GM23338 (cell line): ENCODE data around the gene SDC1. TPM values are rescaled to one million over a fixed set of nuclear protein-coding genes. Genes with fewer than 3 reads are reported as not detected.

Source experiments
- ATAC-seq: fragments of 200-7000 bp; cut with Tn5 transposase; 3 replicates; pipeline ENCODE4 v1.9.1; 2020
- DNase-seq: peaks from one replicate; pipeline ENCODE4 v3.0.0-alpha.2; 2015; ENCODE audit warnings: low spot score
- H2AFZ ChIP-seq: fragments of 200-600 bp; sonication (generic); 2 replicates; pipeline ENCODE4 v1.8.0; 2016; ENCODE audit warnings: antibody characterized with exemption, mild to moderate bottlenecking, moderate library complexity
- H3F3A ChIP-seq: fragments of 200-600 bp; sonication (generic); replicated peaks from 2 replicates; pipeline ENCODE4 v1.8.0; 2017; ENCODE audit warnings: antibody characterized with exemption, mixed run types, low read depth
- H3K27ac ChIP-seq: fragments of 200-600 bp; sonication (generic); 2 replicates; pipeline ENCODE4 v1.6.1; 2016; ENCODE audit warnings: low read depth
- H3K27me3 ChIP-seq: fragments of 200-600 bp; sonication (generic); 2 replicates; pipeline ENCODE4 v1.8.0; 2016; ENCODE audit warnings: mild to moderate bottlenecking, mixed run types, moderate library complexity; ENCODE audit not compliant: insufficient read depth
- H3K36me3 ChIP-seq: fragments of 200-600 bp; sonication (generic); 2 replicates; pipeline ENCODE4 v1.8.0; 2016; ENCODE audit warnings: mild to moderate bottlenecking; ENCODE audit not compliant: insufficient read depth
- H3K4me1 ChIP-seq: fragments of 200-600 bp; sonication (generic); 2 replicates; pipeline ENCODE4 v1.8.0; 2016; ENCODE audit warnings: mild to moderate bottlenecking, moderate library complexity; ENCODE audit not compliant: insufficient read depth
- H3K4me2 ChIP-seq: fragments of 200-600 bp; sonication (generic); 2 replicates; pipeline ENCODE4 v1.7.1; 2017; ENCODE audit warnings: mixed run types
- H3K4me3 ChIP-seq: fragments of 200-600 bp; sonication (generic); 2 replicates; pipeline ENCODE4 v1.6.1; 2016; ENCODE audit warnings: mixed run types
- H3K79me2 ChIP-seq: fragments of 200-600 bp; sonication (generic); replicated peaks from 2 replicates; pipeline ENCODE4 v1.8.0; 2017; ENCODE audit warnings: mild to moderate bottlenecking; ENCODE audit not compliant: insufficient read depth
- H3K9me2 ChIP-seq: fragments of 200-600 bp; sonication (generic); 2 replicates; pipeline ENCODE4 v1.8.0; 2017; ENCODE audit not compliant: insufficient read depth
- H4K20me1 ChIP-seq: fragments of 200-600 bp; sonication (generic); replicated peaks from 2 replicates; pipeline ENCODE4 v1.8.0; 2017; ENCODE audit warnings: mild to moderate bottlenecking; ENCODE audit not compliant: insufficient read depth
- H3K27ac Mint-ChIP-seq: 2 replicates; pipeline ENCODE4 v1.8.0; 2020; ENCODE audit warnings: inconsistent platforms, mild to moderate bottlenecking, moderate library complexity, mixed read lengths
- H3K27me3 Mint-ChIP-seq: 3 replicates; pipeline ENCODE4 v1.8.0; 2022; ENCODE audit warnings: low read depth, mild to moderate bottlenecking, moderate library complexity, mixed read lengths, inconsistent platforms; ENCODE audit not compliant: insufficient read depth, poor library complexity
- H3K36me3 Mint-ChIP-seq: 3 replicates; pipeline ENCODE4 v1.8.0; 2021; ENCODE audit warnings: low read depth, mild to moderate bottlenecking, inconsistent platforms, moderate library complexity, mixed read lengths
- H3K4me1 Mint-ChIP-seq: 3 replicates; pipeline ENCODE4 v1.8.0; 2020; ENCODE audit warnings: mild to moderate bottlenecking, inconsistent platforms, mixed read lengths
- H3K4me3 Mint-ChIP-seq: 3 replicates; pipeline ENCODE4 v1.8.0; 2021; ENCODE audit warnings: moderate library complexity, mild to moderate bottlenecking, inconsistent platforms, mixed read lengths
- H3K9me3 Mint-ChIP-seq: 3 replicates; pipeline ENCODE4 v1.8.0; 2020; ENCODE audit warnings: moderate library complexity, mild to moderate bottlenecking, inconsistent platforms, mixed read lengths
- CREB1 ChIP-seq: fragments of 250-450 bp; sonication (Bioruptor Pico); IDR thresholded peaks from 2 replicates; pipeline ENCODE4 v1.5.0; 2020; ENCODE audit warnings: low read depth, mild to moderate bottlenecking, moderate library complexity
- EZH2 ChIP-seq: fragments of 200-600 bp; sonication (generic); IDR thresholded peaks from one replicate; pipeline ENCODE4 v1.8.0; 2017; ENCODE audit warnings: antibody characterized with exemption, mild to moderate bottlenecking, low read depth; ENCODE audit not compliant: unreplicated experiment
- EZH2phosphoT487 ChIP-seq: fragments of 200-600 bp; sonication (generic); IDR thresholded peaks from one replicate; pipeline ENCODE4 v1.8.1; 2018; ENCODE audit warnings: antibody characterized with exemption; ENCODE audit not compliant: unreplicated experiment
- JUNB ChIP-seq: IDR thresholded peaks from one replicate; pipeline ENCODE4 v1.6.1; 2016; ENCODE audit warnings: antibody characterized with exemption; ENCODE audit not compliant: unreplicated experiment
- NANOG ChIP-seq: IDR thresholded peaks from 2 replicates; pipeline ENCODE4 v1.6.1; 2016; ENCODE audit warnings: antibody characterized with exemption, borderline replicate concordance
- POLR2AphosphoS5 ChIP-seq: IDR thresholded peaks from 2 replicates; pipeline ENCODE4 v1.6.1; 2016; ENCODE audit warnings: antibody characterized with exemption, low read depth
- STAT1 ChIP-seq: IDR thresholded peaks from one replicate; pipeline ENCODE4 v1.6.1; 2016; ENCODE audit warnings: antibody characterized with exemption; ENCODE audit not compliant: unreplicated experiment
- ZNF114 ChIP-seq: fragments of 250-450 bp; sonication (Bioruptor Pico); IDR thresholded peaks from 2 replicates; pipeline ENCODE4 v1.5.0; 2020; ENCODE audit warnings: mild to moderate bottlenecking, moderate library complexity
- ZNF331 ChIP-seq: fragments of 250-450 bp; sonication (Bioruptor Pico); IDR thresholded peaks from 2 replicates; pipeline ENCODE4 v1.5.0; 2020; ENCODE audit warnings: low read depth, mild to moderate bottlenecking, moderate library complexity
- polyA plus RNA-seq: library from polyadenylated mRNA; unstranded; fragments of >200 nt; fragmentation: Nextera tagmentation; extraction: Ambion mirVana; gene quantifications from 2 replicates; pipeline ENCODE4 v1.2.1, GENCODE V29; 2016
- total RNA-seq: library from RNA; depleted of rRNA; stranded (reverse); fragments of >200 nt; shearing (Covaris generic); gene quantifications from 2 replicates; pipeline ENCODE4 v1.2.3, GENCODE V29; 2014
- TF ChIP-seq, protein P1 (sequence below): IDR thresholded peaks from 2 replicates; pipeline ENCODE4 v1.6.1; 2016; ENCODE audit warnings: antibody characterized with exemption
- TF ChIP-seq, protein P2 (sequence below): fragments of 250-450 bp; sonication (Bioruptor Pico); IDR thresholded peaks from 2 replicates; pipeline ENCODE4 v1.5.0; 2020; ENCODE audit warnings: mild to moderate bottlenecking, moderate library complexity
- TF ChIP-seq, protein P3 (sequence below), 2 experiments: fragments of 200-600 bp in 1 of 2; sonication (generic) in 1 of 2; conservative IDR thresholded peaks; 2 replicates each; pipeline versions ENCODE4 v1.5.1 to v1.6.1; 2016 to 2017; ENCODE audit warnings: antibody characterized with exemption in 2 of 2, low read depth in 2 of 2, mild to moderate bottlenecking in 2 of 2, moderate library complexity in 1 of 2
- TF ChIP-seq, protein P4 (sequence below): IDR thresholded peaks from one replicate; pipeline ENCODE4 v1.6.1; 2018; ENCODE audit warnings: antibody characterized with exemption; ENCODE audit not compliant: unreplicated experiment

The SDC1 gene
- total and polyA plus RNA-seq, 2 experiments from 2014 or later = 16.6 to 43.0 TPM

DNA sequence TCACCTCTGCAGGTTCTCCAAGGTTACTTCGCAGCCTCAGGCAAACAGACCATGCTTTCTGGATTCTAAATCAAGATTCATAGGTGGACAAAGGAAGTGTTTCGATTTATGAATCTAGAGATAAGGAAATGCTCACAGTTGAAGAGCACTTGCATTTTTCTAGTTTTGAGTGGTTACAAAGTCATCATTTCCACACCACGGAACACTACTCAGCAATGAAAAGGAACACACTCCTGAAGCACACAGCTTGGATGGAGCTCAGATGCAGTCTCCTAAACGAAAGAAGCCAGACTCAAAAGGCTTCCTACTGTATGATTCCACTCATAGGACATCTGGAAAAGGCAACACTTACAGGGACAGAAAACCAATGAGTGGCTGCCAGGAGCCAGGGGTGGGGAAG is 31.7 kb downstream of the SDC1 start:
- DNase-seq = no peak
- no peaks in the 10 kb centered on the region for H3K36me3 Mint-ChIP-seq
- Histone ChIP-seq H3K4me1 (peaks cover 14% of the 10 kb centered on the region; the same call in 1 of the 2 replicates), H3K79me2 (no peaks in the 10 kb centered on the region), H3K9me2 (no peaks in the 10 kb centered on the region), H4K20me1 (no peaks in the 10 kb centered on the region), H3F3A (0 out of 2 replicates have a peak, but pooled peaks cover 6% of the 10 kb centered on the region), H3K4me3 (no peak overlapping the region), H3K36me3 (no peaks in the 10 kb centered on the region), H3K27ac (no peak overlapping the region), H3K4me2 (no peak overlapping the region), H3K27me3 (no peaks in the 10 kb centered on the region), H2AFZ (no peak overlapping the region)
- no peak for TF ChIP-seq ZNF331 (CRISPR knock-in tag)
- TF ChIP-seq STAT1 = no peak
- TF ChIP-seq ZNF114 (CRISPR knock-in tag) = no peak
- TF ChIP-seq EZH2phosphoT487 = no peak
- no peak for TF ChIP-seq NANOG
- TF ChIP-seq, protein P1, sequence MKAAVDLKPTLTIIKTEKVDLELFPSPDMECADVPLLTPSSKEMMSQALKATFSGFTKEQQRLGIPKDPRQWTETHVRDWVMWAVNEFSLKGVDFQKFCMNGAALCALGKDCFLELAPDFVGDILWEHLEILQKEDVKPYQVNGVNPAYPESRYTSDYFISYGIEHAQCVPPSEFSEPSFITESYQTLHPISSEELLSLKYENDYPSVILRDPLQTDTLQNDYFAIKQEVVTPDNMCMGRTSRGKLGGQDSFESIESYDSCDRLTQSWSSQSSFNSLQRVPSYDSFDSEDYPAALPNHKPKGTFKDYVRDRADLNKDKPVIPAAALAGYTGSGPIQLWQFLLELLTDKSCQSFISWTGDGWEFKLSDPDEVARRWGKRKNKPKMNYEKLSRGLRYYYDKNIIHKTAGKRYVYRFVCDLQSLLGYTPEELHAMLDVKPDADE = no peak
- no peak for TF ChIP-seq JUNB
- TF ChIP-seq CREB1 (CRISPR knock-in tag) = no peak
- TF ChIP-seq, protein P2, sequence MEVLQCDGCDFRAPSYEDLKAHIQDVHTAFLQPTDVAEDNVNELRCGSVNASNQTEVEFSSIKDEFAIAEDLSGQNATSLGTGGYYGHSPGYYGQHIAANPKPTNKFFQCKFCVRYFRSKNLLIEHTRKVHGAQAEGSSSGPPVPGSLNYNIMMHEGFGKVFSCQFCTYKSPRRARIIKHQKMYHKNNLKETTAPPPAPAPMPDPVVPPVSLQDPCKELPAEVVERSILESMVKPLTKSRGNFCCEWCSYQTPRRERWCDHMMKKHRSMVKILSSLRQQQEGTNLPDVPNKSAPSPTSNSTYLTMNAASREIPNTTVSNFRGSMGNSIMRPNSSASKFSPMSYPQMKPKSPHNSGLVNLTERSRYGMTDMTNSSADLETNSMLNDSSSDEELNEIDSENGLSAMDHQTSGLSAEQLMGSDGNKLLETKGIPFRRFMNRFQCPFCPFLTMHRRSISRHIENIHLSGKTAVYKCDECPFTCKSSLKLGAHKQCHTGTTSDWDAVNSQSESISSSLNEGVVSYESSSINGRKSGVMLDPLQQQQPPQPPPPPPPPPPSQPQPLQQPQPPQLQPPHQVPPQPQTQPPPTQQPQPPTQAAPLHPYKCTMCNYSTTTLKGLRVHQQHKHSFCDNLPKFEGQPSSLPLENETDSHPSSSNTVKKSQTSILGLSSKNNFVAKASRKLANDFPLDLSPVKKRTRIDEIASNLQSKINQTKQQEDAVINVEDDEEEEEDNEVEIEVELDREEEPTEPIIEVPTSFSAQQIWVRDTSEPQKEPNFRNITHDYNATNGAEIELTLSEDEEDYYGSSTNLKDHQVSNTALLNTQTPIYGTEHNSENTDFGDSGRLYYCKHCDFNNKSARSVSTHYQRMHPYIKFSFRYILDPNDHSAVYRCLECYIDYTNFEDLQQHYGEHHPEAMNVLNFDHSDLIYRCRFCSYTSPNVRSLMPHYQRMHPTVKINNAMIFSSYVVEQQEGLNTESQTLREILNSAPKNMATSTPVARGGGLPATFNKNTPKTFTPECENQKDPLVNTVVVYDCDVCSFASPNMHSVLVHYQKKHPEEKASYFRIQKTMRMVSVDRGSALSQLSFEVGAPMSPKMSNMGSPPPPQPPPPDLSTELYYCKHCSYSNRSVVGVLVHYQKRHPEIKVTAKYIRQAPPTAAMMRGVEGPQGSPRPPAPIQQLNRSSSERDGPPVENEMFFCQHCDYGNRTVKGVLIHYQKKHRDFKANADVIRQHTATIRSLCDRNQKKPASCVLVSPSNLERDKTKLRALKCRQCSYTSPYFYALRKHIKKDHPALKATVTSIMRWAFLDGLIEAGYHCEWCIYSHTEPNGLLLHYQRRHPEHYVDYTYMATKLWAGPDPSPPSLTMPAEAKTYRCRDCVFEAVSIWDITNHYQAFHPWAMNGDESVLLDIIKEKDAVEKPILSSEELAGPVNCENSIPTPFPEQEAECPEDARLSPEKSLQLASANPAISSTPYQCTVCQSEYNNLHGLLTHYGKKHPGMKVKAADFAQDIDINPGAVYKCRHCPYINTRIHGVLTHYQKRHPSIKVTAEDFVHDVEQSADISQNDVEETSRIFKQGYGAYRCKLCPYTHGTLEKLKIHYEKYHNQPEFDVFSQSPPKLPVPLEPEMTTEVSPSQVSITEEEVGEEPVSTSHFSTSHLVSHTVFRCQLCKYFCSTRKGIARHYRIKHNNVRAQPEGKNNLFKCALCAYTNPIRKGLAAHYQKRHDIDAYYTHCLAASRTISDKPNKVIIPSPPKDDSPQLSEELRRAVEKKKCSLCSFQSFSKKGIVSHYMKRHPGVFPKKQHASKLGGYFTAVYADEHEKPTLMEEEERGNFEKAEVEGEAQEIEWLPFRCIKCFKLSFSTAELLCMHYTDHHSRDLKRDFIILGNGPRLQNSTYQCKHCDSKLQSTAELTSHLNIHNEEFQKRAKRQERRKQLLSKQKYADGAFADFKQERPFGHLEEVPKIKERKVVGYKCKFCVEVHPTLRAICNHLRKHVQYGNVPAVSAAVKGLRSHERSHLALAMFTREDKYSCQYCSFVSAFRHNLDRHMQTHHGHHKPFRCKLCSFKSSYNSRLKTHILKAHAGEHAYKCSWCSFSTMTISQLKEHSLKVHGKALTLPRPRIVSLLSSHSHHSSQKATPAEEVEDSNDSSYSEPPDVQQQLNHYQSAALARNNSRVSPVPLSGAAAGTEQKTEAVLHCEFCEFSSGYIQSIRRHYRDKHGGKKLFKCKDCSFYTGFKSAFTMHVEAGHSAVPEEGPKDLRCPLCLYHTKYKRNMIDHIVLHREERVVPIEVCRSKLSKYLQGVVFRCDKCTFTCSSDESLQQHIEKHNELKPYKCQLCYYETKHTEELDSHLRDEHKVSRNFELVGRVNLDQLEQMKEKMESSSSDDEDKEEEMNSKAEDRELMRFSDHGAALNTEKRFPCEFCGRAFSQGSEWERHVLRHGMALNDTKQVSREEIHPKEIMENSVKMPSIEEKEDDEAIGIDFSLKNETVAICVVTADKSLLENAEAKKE (CRISPR knock-in tag) = no peak
- TF ChIP-seq, protein P3, sequence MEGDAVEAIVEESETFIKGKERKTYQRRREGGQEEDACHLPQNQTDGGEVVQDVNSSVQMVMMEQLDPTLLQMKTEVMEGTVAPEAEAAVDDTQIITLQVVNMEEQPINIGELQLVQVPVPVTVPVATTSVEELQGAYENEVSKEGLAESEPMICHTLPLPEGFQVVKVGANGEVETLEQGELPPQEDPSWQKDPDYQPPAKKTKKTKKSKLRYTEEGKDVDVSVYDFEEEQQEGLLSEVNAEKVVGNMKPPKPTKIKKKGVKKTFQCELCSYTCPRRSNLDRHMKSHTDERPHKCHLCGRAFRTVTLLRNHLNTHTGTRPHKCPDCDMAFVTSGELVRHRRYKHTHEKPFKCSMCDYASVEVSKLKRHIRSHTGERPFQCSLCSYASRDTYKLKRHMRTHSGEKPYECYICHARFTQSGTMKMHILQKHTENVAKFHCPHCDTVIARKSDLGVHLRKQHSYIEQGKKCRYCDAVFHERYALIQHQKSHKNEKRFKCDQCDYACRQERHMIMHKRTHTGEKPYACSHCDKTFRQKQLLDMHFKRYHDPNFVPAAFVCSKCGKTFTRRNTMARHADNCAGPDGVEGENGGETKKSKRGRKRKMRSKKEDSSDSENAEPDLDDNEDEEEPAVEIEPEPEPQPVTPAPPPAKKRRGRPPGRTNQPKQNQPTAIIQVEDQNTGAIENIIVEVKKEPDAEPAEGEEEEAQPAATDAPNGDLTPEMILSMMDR (conservative IDR thresholded peaks at IDR 0.05; ENCODE audit: low read depth in 2 of 2) = no peak
- TF ChIP-seq, protein P4, sequence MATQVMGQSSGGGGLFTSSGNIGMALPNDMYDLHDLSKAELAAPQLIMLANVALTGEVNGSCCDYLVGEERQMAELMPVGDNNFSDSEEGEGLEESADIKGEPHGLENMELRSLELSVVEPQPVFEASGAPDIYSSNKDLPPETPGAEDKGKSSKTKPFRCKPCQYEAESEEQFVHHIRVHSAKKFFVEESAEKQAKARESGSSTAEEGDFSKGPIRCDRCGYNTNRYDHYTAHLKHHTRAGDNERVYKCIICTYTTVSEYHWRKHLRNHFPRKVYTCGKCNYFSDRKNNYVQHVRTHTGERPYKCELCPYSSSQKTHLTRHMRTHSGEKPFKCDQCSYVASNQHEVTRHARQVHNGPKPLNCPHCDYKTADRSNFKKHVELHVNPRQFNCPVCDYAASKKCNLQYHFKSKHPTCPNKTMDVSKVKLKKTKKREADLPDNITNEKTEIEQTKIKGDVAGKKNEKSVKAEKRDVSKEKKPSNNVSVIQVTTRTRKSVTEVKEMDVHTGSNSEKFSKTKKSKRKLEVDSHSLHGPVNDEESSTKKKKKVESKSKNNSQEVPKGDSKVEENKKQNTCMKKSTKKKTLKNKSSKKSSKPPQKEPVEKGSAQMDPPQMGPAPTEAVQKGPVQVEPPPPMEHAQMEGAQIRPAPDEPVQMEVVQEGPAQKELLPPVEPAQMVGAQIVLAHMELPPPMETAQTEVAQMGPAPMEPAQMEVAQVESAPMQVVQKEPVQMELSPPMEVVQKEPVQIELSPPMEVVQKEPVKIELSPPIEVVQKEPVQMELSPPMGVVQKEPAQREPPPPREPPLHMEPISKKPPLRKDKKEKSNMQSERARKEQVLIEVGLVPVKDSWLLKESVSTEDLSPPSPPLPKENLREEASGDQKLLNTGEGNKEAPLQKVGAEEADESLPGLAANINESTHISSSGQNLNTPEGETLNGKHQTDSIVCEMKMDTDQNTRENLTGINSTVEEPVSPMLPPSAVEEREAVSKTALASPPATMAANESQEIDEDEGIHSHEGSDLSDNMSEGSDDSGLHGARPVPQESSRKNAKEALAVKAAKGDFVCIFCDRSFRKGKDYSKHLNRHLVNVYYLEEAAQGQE = no peak
- no peak for TF ChIP-seq POLR2AphosphoS5
- no peak for TF ChIP-seq EZH2
- no peak for ATAC-seq
- no peak overlapping the region for H3K4me3 Mint-ChIP-seq
- H3K9me3 Mint-ChIP-seq = no peaks in the 10 kb centered on the region
- peaks cover 5% of the 10 kb centered on the region for H3K27me3 Mint-ChIP-seq
- H3K27ac Mint-ChIP-seq = no peak overlapping the region
- H3K4me1 Mint-ChIP-seq = peaks cover 26% of the 10 kb centered on the region
